GM19193 (cell line): ENCODE data around the gene NCDN.

Experiments used
- POLR2A ChIP-seq: IDR thresholded peaks from 4 replicates; pipeline ENCODE4 v1.6.1; 2011; ENCODE audit not compliant: insufficient read depth, insufficient read length; ENCODE audit errors: extremely low read depth

NCDN gene

DNA sequence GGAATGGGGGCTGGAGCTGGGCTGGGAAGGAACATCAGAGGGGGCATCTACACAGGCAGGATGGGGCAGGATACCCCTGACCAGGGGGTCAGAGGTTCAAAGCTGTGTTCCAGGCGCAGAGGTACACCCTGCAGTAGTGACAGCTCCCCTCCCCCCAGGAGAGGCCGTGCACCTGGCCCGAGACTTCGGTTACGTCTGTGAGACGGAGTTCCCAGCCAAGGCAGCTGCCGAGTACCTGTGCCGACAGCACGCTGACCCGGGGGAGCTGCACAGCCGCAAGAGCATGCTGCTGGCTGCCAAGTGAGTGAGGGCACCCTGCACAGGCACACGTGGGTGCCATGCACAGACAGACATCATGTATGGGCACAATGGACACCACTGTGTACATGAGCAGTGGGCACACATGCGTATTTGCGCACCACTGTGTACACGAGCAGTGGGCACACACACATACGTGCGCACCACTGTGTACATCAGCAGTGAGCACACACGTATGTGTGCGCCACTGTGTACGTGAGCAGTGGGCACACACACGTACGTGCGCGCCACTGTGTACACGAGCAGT, 33.0 kb downstream of the NCDN start:
- TF ChIP-seq POLR2A, result no peak

GRCh38 chr1:35591211-35591610, 33.6 kb downstream of the NCDN start:
- no peak for TF ChIP-seq POLR2A

DNA sequence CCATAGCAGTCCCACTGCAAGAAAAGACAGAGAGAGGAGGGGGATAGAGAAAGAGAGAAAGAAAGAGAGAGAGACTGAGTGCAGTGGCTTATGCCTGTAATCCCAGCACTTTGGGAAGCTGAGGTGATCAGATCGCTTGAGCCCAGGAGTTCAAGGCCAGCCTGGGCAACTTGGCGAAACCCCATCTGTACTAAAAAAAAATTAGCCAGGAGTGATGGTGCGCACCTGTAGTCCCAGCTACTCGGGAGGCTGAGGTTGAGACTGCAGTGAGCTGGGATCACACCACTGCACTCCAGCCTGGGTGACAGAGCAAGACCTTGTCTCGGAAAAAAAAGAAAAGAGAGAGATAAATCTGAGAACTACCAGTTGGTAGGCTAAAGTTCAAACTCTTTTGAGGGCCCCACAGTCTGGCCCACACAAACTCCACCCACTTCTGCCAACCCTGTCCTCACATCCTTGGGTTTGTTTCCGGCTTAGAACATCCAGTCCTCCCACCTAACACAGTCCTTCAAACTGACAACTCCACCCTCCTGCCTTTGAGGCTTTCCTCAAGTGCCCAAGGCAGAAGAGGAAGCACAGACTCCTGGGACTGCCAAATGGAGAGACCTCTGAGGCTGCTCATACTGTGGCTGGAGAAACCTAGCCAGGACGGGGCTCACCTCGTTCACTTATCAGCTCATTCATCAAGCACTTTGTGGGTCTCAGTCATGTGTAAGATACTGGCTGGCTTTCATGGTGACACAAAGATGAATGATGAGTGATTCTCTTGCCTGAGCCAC, 35.6 kb downstream of the NCDN start:
- no peak for TF ChIP-seq POLR2A

DNA sequence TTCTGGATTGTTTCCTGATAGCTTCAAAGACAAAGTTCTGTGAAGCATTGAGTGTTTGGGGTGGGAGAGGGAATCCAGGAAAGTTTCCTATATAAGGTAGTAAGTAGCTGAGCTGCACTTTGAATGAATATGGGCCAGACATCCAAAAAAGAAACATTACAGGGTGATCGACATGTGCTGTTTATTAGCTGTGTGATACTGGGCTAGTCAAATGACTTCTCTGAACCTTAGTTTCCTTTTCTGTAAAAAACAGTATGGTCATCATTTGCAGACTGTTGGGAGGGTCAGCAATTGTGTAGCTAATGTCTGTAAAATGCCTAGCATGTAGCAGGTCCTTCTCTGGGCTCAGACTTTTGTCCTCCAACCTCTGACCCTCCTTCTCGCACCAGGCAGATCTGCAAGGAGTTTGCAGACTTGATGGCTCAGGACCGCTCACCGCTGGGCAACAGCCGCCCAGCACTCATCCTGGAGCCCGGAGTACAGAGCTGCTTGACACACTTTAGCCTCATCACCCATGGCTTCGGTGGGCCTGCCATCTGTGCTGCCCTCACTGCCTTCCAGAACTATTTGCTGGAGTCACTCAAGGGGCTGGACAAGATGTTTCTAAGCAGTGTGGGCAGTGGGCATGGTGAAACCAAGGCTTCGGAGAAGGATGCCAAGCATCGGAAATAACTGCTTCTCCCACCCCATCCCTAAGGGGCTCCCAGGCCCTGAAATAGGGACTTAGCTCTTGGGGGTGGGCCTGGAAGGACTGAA, 36.6 kb downstream of the NCDN start:
- no peak for TF ChIP-seq POLR2A

DNA sequence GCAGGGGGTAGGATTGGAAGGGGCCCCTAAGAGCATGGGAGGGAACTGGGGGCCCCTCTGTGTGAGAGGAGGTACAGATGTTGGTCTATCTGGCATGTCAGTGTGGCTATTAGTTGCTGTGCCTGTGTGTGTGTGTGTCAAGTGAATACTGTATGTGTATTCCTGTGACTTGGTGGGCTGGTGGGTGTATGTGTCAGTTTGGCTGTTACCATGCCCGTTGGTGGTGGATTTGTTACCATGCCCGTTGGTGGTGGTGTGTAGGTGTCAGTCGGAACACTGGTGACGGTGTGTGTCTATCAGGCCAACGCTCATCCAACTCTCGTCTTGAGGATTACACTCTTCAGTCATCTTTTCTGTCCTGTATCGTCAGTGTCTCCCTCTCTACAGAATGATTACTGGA, 38.1 kb downstream of the NCDN start:
- no peak for TF ChIP-seq POLR2A

DNA sequence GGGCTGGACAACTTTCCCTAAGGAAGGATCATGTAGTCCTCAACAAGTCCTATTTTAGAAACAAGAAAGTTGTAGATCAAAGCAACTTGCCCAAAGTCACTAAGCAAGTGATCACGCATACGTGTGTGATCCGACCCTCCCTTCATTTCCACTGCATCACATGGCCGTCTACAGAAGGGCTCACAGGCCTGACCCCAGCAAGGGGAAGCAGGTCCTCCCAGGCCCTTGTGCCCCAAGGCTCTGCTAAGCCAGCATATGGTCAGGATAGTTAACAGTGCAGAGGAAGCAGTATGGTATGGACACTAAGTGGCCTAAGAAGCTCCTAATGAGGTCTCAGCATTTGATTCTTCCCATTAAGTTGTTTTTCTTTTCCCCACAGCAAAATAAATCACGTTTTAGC, 40.3 kb downstream of the NCDN start:
- TF ChIP-seq POLR2A, result no peak

DNA sequence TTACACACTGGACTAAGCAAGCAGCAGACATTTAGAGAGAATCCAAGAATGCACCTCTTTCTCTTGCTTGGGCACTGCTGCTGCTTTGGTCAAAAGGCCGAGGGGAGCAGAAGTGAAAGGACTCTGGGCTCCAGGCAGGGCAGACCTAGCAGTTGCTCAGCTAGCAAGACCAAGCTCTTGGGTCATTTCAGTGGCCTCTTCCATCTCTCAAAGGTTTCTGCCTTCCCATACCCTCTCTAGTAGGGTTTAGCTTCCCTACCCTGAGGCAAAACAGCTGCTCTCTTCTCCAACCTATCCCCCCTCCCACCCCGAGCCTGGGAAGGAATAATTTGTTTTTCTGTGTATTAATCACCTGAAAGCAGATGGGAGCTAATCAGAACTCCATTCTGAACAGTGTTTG, 41.3 kb downstream of the NCDN start:
- TF ChIP-seq POLR2A, result no peak

- no peak for TF ChIP-seq POLR2A
These were observed 41.8 kb downstream of the NCDN start for GRCh38 chr1:35599411-35599810.

DNA sequence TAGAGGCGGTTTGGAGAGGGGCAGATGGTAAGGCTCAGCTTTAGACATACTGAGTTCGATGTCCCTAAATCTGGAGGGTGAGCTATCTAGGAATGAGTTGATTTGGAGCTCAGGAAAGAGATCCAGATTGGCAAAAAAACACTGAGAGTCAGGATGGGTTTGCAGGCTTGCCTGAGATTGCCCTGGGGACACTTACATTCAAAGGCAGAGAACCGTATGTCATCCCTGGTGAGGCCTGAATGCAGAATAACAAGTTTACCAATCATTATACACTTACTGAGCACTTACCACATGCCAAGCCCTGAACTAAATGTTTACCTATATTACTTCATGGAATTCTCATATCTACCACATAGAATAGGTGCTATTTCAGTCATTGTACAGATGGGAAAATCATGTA, 43.0 kb downstream of the NCDN start:
- TF ChIP-seq POLR2A, result no peak

DNA sequence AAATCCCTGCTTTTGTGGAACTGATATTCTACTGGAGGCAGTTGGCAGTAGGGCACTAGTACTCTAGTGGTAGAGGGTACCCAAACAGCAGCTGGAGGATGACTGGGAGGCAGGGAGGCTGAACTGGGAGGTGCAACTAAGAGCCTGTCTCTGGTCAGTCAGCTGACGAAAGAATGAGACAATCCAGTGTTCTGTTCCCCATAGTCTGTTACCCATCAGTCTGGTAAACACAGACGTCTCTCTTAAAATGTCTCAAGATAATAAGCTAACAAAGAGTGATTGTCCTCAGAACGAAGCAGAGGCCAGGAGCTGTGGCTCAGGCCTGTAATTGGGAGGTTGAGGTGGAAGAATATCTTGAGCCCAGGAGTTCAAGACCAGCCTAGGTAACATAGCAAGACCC, 45.9 kb downstream of the NCDN start:
- TF ChIP-seq POLR2A, result no peak

DNA sequence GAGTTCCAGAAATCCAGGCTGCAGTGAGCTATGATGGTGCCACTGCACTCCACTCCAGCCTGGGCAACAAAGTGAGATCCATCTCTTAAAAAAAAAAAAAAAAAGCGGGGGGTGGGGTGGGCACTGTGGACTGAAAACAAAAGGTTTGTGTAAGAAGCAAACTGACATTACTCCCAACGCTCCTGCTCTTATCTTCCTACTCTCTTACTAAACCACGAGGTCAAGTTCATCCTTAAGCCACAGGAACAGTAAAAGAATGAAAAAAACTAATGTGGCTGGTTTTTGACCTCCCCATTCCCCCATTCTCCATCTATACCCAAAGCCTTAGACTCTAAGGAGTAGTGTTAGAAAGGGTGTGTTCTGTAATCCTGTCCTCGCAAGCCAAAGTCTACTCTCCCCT, 46.3 kb downstream of the NCDN start:
- no peak for TF ChIP-seq POLR2A

DNA sequence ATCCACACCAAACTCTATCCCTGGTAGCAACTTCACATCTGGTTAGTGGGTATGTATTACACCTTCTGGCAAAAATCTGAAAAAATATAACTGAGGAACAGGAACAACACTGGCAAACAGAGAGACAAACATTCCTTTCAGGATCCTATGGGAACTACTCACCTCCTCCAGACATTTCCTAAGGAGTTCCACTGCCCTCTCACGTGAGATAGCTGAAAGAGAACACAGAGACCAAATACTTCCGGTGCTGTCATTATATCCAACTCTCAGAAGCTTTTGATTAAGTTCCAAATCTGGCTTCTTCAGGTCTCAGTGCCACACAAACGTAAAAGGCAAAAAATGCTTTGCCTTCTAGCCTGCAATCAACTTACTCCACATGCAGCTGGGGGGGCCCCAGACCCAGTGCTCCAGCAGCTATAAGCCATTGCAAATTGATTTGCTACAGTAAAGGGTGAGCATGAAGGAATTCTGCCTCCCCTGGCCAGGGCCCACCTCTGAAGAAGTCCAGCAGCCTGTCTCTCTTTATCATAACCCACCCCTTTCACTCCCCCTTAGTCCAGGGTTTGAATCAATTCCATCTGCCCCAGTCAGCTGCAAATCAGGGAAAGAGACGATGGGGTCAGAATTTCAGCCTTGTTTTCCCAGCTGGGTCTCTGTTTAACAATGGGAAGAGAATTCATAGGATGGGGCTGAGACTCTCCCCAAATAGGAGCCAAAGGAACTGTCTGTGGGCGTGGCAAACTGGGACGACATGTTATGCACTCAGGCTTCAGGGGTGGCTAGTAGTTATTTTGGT, 47.7 kb downstream of the NCDN start:
- TF ChIP-seq POLR2A, result no peak

DNA sequence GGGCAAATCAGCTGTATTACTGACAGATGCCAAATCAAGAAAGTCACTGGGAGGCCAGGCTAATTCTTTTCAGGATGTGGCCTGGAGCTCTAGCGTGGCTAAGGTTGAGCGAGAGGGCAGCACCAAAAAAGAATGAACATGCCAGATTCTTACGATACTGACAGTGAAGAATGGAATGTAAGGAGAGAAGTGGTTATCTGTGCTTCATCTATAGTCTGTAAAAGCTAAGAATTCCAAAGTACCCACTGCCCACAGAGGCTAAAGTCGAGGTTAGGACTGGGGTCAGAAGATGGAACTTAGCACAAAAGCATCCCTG, 48.2 kb downstream of the NCDN start:
- no peak for TF ChIP-seq POLR2A

- no peak for TF ChIP-seq POLR2A
These were observed 54.1 kb downstream of the NCDN start for GRCh38 chr1:35611655-35612054.

DNA sequence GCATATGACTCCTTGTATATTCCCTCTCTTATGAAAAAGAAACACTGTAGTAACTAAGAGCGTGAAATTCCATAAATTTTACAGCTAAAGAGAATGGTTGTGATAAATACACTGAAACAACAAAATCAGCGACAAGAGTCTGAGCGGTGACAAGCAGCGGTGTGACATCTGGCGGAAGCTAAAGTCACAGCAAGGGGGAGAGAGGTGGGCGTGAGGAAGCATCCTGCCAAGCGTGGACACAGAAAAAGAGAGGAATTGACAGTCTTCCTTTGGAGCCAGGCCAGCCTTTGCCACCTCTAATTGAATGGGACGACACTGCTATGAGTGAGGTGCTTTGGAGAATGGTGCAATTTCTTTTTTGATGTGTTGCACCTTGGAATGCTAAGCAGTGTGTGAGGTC, 57.8 kb downstream of the NCDN start:
- no peak for TF ChIP-seq POLR2A
